K562 (cell line): ENCODE results near the gene CFAP157. TPM values are rescaled to one million over a fixed set of nuclear protein-coding genes. Genes with fewer than 3 reads are reported as not detected.

ENCODE experiments used
- ARNT ChIP-seq, 2 experiments: fragments of 450-650 bp; IDR thresholded peaks; 2 replicates each; pipeline ENCODE4 v1.6.1; 2016; ENCODE audit warnings: mild to moderate bottlenecking in 1 of 2
- BRD4 ChIP-seq: fragments of 200-600 bp; sonication (generic); IDR thresholded peaks from 2 replicates; pipeline ENCODE4 v1.6.1; 2017; ENCODE audit warnings: inconsistent platforms
- CHD2 ChIP-seq: IDR thresholded peaks from 2 replicates; pipeline ENCODE4 v1.6.1; 2011; ENCODE audit warnings: low read depth, low read length
- ETV5 ChIP-seq: sonication (generic); formaldehyde crosslinking; IDR thresholded peaks from 2 replicates; pipeline ENCODE4 v1.4.0; 2020; ENCODE audit warnings: low read depth, mild to moderate bottlenecking, missing genetic modification reagents
- MCM7 ChIP-seq, 2 experiments: fragments of 450-650 bp; IDR thresholded peaks; 2 replicates each; pipeline ENCODE4 v1.6.1; 2016 to 2018
- NEUROD1 ChIP-seq: fragments of 150-350 bp; IDR thresholded peaks from 2 replicates; pipeline ENCODE4 v1.6.1; 2014; ENCODE audit warnings: borderline replicate concordance, low read length, low read depth; ENCODE audit not compliant: partially characterized antibody
- NONO ChIP-seq, 2 experiments: fragments of 200-400 bp in 1 of 2; fragments of 450-650 bp in 1 of 2; formaldehyde crosslinking in 1 of 2; IDR thresholded peaks; 2 replicates each; pipeline ENCODE4 v1.6.1; 2017; ENCODE audit warnings: low read depth in 2 of 2, mild to moderate bottlenecking in 2 of 2, moderate library complexity in 2 of 2, low read length in 1 of 2
- NR2F6 ChIP-seq: fragments of 450-650 bp; formaldehyde crosslinking; IDR thresholded peaks from 2 replicates; pipeline ENCODE4 v1.4.0; 2020; ENCODE audit warnings: mild to moderate bottlenecking
- SIN3B ChIP-seq: fragments of 450-650 bp; IDR thresholded peaks from 2 replicates; pipeline ENCODE4 v1.6.1; 2017; ENCODE audit warnings: low read depth, mild to moderate bottlenecking, moderate library complexity
- SIX5 ChIP-seq, 2 experiments: IDR thresholded peaks; 2 replicates each; pipeline ENCODE4 v1.6.1; 2011; ENCODE audit warnings: low read length in 2 of 2, borderline replicate concordance in 1 of 2, low read depth in 1 of 2, mild to moderate bottlenecking in 1 of 2, moderate library complexity in 1 of 2; ENCODE audit not compliant: insufficient read depth in 1 of 2
- ZC3H8 ChIP-seq: fragments of 450-650 bp; IDR thresholded peaks from 2 replicates; pipeline ENCODE4 v1.6.1; 2017
- ZNF76 ChIP-seq: fragments of 250-450 bp; sonication (Bioruptor Pico); IDR thresholded peaks from 2 replicates; pipeline ENCODE4 v1.4.0; 2020; ENCODE audit warnings: mild to moderate bottlenecking, moderate library complexity, borderline replicate concordance
- polyA plus RNA-seq, 8 experiments: library from polyadenylated mRNA; depleted of rRNA in 4 of 8; stranded (reverse) in 5 of 8; unstranded in 3 of 8; fragments of >200 nt; fragmentation: Nextera tagmentation in 2 of 8; fragmentation: Illumina TruSeq in 1 of 8; extraction: Ambion mirVana in 2 of 8; extraction: Trizol in 1 of 8; gene quantifications; 2 replicates each; pipeline versions ENCODE4 v1.2.1 to v1.2.3, GENCODE V29; 2011 to 2014; ENCODE audit warnings: inconsistent platforms in 1 of 8, missing spikeins in 1 of 8
- total RNA-seq, 7 experiments: library from RNA; depleted of rRNA in 6 of 7; stranded (reverse); fragments of >200 nt in 6 of 7; fragmentation: Illumina TruSeq in 2 of 7; extraction: Trizol in 2 of 7; gene quantifications; 2 replicates each; pipeline versions ENCODE4 v1.2.1 to v1.2.3, GENCODE V29; 2011 to 2021; ENCODE audit warnings: low replicate concordance in 1 of 7
- TF ChIP-seq, protein P1 (sequence below): fragments of 450-650 bp; IDR thresholded peaks from 2 replicates; pipeline ENCODE4 v1.6.1; 2016; ENCODE audit warnings: borderline replicate concordance
- TF ChIP-seq, protein P2 (sequence below): fragments of 250-450 bp; sonication (Bioruptor Pico); IDR thresholded peaks from 2 replicates; pipeline ENCODE4 v1.4.0; 2020; ENCODE audit warnings: mild to moderate bottlenecking
- TF ChIP-seq, protein P3 (sequence below): fragments of 250-450 bp; sonication (Bioruptor Pico); IDR thresholded peaks from 2 replicates; pipeline ENCODE4 v1.5.0; 2021
- TF ChIP-seq, protein P4 (sequence below): IDR thresholded peaks from 2 replicates; pipeline ENCODE4 v1.6.1; 2014; ENCODE audit warnings: antibody characterized with exemption
- TF ChIP-seq, protein P5 (sequence below): sonication (generic); formaldehyde crosslinking; IDR thresholded peaks from 2 replicates; pipeline ENCODE4 v1.8.1; 2022; ENCODE audit warnings: missing genetic modification reagents

Gene CFAP157
- total and polyA plus RNA-seq, 9 of the 15 experiments (the other 6 are each of a cell fraction or from before 2014, with no cell fraction given): 0.03 TPM; not detected in 8

DNA sequence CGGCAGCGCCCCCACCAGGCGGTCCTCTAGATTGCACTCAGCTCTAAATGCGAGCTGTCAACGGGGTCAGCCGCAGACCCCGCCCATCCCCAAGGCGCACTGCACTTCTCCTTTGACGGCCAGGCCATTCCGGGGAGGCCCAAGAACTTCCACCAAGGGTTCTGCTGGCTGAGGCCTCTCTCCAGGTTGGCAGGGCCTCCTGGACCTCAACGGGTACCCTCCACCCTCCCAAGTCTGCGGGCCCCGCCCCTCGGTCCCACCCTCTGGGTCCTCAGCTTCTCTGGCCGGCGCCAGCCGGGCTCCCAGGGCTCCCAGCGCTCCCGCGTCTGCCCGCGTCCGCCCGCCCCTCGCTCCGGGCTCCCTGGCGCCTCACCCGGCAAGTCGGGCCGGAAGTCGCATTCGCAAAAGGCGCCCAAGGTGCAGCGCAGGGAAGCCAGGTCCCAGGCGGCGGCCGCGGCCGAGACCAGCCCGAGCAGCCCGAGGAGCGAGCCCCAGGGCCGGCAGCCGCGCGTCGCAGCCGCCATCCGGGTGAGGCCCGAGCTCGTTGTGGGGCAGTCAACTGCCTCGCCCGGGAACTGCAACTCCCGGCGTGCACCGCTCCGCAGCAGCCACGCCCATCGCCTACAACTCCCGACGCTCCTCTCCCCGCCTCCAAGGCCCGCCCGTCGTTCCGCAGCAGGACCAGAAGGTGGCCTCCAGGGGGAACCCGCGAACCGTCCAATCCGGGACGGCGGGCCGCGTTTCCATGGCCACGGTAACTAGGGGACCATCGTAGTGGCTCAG, 28.1 kb downstream of the CFAP157 start, which contains the start of gene TOR2A (continued):
- TF ChIP-seq, protein P1, sequence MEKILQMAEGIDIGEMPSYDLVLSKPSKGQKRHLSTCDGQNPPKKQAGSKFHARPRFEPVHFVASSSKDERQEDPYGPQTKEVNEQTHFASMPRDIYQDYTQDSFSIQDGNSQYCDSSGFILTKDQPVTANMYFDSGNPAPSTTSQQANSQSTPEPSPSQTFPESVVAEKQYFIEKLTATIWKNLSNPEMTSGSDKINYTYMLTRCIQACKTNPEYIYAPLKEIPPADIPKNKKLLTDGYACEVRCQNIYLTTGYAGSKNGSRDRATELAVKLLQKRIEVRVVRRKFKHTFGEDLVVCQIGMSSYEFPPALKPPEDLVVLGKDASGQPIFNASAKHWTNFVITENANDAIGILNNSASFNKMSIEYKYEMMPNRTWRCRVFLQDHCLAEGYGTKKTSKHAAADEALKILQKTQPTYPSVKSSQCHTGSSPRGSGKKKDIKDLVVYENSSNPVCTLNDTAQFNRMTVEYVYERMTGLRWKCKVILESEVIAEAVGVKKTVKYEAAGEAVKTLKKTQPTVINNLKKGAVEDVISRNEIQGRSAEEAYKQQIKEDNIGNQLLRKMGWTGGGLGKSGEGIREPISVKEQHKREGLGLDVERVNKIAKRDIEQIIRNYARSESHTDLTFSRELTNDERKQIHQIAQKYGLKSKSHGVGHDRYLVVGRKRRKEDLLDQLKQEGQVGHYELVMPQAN: peak; percentile 74; the same call in 1 of the 2 replicates
- peak; percentile 85; the same call in 1 of the 2 replicates for TF ChIP-seq ZNF76
- TF ChIP-seq, protein P2, sequence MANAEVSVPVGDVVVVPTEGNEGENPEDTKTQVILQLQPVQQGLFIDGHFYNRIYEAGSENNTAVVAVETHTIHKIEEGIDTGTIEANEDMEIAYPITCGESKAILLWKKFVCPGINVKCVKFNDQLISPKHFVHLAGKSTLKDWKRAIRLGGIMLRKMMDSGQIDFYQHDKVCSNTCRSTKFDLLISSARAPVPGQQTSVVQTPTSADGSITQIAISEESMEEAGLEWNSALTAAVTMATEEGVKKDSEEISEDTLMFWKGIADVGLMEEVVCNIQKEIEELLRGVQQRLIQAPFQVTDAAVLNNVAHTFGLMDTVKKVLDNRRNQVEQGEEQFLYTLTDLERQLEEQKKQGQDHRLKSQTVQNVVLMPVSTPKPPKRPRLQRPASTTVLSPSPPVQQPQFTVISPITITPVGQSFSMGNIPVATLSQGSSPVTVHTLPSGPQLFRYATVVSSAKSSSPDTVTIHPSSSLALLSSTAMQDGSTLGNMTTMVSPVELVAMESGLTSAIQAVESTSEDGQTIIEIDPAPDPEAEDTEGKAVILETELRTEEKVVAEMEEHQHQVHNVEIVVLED (CRISPR knock-in tag): peak; percentile 49; the same call in 1 of the 2 replicates
- TF ChIP-seq ZC3H8: no peak
- TF ChIP-seq, protein P3, sequence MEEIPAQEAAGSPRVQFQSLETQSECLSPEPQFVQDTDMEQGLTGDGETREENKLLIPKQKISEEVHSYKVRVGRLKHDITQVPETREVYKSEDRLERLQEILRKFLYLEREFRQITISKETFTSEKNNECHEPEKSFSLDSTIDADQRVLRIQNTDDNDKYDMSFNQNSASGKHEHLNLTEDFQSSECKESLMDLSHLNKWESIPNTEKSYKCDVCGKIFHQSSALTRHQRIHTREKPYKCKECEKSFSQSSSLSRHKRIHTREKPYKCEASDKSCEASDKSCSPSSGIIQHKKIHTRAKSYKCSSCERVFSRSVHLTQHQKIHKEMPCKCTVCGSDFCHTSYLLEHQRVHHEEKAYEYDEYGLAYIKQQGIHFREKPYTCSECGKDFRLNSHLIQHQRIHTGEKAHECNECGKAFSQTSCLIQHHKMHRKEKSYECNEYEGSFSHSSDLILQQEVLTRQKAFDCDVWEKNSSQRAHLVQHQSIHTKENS (CRISPR knock-in tag): no peak
- TF ChIP-seq, protein P4, sequence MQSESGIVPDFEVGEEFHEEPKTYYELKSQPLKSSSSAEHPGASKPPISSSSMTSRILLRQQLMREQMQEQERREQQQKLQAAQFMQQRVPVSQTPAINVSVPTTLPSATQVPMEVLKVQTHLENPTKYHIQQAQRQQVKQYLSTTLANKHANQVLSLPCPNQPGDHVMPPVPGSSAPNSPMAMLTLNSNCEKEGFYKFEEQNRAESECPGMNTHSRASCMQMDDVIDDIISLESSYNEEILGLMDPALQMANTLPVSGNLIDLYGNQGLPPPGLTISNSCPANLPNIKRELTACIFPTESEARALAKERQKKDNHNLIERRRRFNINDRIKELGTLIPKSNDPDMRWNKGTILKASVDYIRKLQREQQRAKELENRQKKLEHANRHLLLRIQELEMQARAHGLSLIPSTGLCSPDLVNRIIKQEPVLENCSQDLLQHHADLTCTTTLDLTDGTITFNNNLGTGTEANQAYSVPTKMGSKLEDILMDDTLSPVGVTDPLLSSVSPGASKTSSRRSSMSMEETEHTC: no peak
- no peak for TF ChIP-seq ARNT (IDR thresholded peaks at IDR 0.05)
- TF ChIP-seq MCM7 (IDR thresholded peaks at IDR 0.05): no peak
- peak; percentile 76 to 98 for TF ChIP-seq NONO (IDR thresholded peaks at IDR 0.05; ENCODE audit: low read depth in 2 of 2, low read length in 1 of 2)
- TF ChIP-seq SIX5 (IDR thresholded peaks at IDR 0.05; ENCODE audit: borderline replicate concordance in 1 of 2, insufficient read depth in 1 of 2, low read depth in 1 of 2, low read length in 2 of 2): peak; percentile 79 to 87
- TF ChIP-seq SIN3B: peak; percentile 69
- TF ChIP-seq ETV5: peak; percentile 72; the same call in 1 of the 2 replicates
- peak; percentile 42 for TF ChIP-seq CHD2
- peak; percentile 95 for TF ChIP-seq NEUROD1
- TF ChIP-seq, protein P5, sequence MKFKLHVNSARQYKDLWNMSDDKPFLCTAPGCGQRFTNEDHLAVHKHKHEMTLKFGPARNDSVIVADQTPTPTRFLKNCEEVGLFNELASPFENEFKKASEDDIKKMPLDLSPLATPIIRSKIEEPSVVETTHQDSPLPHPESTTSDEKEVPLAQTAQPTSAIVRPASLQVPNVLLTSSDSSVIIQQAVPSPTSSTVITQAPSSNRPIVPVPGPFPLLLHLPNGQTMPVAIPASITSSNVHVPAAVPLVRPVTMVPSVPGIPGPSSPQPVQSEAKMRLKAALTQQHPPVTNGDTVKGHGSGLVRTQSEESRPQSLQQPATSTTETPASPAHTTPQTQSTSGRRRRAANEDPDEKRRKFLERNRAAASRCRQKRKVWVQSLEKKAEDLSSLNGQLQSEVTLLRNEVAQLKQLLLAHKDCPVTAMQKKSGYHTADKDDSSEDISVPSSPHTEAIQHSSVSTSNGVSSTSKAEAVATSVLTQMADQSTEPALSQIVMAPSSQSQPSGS (CRISPR knock-in tag): no peak
- TF ChIP-seq NR2F6: peak; percentile 62; the same call in 1 of the 2 replicates
- TF ChIP-seq BRD4: 0 out of 2 replicates have a peak, but pooled peaks have one; percentile 37
